Fibroblast of gingiva (primary cell): ENCODE measurements around the gene TFDP1.

Experiments
- DNase-seq: peaks from one replicate; pipeline ENCODE4 v3.0.0-alpha.2; 2011; ENCODE audit warnings: low read depth

The TFDP1 gene

DNA sequence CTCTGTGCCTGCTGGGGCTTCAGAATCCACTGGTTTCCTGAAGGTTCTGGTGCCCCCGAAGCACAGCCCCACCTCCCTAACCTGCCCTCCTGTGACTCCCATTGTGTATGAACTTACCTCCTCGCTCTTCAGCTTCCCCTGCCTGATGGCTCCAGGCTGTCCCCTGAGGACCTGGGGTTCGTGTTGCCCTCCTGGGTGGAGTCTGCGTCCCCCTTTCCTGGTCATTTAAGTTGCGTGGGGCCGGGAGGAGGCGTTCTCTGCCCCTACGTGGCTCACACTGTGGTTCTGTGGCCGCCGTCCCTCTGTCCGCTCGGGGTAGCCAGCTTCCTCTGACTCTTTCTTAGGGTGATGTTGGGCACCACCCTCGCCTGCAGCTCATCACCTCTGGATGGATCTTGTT, 13.9 kb downstream of the TFDP1 start:
- DNase-seq = no peak

DNA sequence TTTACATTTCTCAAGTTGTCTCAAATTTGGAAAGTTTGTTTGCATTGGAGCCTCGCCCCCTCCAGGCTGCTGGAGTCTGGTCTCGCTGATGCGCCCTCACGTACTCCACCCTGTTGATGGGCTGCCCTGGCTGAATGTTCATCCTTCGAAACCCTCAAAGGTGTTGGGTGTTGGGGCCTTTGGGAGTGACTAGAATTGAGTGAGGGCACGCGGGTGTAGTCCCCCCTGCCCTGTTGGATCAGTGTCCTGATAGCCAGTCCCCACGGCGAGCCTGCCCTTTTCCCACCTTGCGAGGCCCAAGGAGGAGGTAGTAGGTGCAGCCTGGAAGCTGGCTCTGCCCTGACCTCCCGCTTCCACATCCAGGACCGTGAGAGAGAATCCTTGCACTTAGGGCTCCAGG, 14.8 kb downstream of the TFDP1 start:
- no peak for DNase-seq

DNA sequence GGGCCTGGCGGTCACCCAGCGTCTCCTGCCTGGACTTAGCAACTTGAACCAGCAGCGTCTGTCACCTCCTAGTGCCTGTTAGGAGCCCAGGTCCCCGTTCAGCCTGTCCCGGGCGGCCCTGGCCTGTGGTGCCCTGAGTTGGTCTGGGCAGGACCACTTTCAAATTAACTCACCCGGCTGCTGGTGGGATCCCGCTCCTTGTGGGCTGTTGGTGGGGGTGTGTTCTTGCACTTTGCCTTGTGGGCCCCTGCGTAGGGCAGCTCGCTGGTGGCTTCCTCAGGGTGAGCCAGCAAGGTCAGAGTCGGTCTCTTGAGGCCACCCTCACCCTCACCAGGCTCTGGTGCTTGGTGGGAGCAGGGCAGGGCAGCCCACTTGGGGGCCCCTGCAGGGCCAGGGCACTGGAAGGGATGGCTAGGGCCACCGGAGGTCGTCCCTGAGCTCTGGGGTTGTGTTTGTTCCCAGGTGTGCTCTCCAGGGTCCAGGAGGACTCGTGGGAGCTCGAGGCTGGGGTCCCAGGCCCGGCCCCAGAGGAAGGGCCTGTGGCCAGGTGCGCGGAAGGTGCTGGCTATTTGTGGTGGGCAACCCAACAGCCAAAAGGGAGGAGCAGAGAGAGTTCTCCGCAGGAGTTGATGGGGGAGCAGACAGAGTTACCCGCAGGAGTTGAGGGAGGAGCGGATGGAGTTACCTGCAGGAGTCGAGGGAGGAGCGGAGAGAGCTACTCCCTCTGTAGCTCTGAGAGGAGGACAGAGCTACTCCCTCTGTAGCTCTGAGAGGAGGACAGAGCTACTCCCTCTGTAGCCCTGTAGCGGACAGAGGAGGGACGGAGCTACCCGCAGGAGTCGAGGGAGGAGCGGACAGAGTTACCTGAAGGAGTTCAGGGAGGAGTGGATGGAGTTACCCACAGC, 16.9 kb downstream of the TFDP1 start:
- no peak for DNase-seq

GRCh38 chr13:113602291-113602988, 17.9 kb downstream of the TFDP1 start:
- DNase-seq = no peak

GRCh38 chr13:113603116-113603710, 18.7 kb downstream of the TFDP1 start:
- DNase-seq = no peak

GRCh38 chr13:113604186-113604585, 19.6 kb downstream of the TFDP1 start:
- DNase-seq = no peak

DNA sequence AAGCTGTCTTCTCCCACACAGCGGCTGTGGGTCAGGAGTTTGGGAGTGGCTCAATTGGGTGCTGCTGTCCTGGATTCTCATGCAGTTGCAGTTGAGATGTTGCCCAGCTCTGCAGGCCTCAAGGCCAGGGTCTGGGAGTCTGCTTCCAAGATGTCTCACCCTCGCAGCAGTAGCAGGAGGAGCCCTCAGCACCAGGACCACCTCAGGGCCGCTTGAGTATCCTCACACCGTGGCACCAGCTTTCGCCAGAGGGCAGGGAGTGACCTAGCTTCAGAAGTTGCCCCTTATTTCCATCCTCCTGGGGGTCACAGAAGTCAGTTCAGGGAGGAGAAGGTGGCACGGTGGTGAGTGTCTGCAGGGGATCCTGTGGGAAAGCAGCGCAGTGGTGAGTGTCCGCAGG, 20.9 kb downstream of the TFDP1 start:
- DNase-seq = no peak

DNA sequence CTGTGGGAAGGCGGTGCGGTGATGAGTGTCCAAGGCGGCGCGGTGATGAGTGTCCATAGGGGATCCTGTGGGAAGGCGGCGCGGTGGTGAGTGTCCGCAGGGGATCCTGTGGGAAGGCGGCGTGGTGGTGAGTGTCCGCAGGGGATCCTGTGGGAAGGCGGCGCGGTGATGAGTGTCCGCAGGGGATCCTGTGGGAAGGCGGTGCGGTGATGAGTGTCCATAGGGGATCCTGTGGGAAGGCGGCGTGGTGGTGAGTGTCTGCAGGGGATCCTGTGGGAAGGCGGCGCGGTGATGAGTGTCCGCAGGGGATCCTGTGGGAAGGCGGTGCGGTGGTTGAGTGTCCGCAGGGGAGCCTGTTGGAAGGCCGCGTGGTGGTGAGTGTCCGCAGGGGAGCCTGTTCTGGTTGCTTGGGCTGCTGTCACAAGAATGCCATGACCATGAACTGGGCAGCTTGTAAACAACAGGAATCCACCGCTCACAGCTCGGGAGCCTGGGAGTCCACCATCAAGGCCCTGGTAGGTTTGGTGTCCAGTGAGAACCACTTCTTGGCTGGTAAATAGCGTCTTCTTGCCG, 21.4 kb downstream of the TFDP1 start:
- DNase-seq = no peak

DNA sequence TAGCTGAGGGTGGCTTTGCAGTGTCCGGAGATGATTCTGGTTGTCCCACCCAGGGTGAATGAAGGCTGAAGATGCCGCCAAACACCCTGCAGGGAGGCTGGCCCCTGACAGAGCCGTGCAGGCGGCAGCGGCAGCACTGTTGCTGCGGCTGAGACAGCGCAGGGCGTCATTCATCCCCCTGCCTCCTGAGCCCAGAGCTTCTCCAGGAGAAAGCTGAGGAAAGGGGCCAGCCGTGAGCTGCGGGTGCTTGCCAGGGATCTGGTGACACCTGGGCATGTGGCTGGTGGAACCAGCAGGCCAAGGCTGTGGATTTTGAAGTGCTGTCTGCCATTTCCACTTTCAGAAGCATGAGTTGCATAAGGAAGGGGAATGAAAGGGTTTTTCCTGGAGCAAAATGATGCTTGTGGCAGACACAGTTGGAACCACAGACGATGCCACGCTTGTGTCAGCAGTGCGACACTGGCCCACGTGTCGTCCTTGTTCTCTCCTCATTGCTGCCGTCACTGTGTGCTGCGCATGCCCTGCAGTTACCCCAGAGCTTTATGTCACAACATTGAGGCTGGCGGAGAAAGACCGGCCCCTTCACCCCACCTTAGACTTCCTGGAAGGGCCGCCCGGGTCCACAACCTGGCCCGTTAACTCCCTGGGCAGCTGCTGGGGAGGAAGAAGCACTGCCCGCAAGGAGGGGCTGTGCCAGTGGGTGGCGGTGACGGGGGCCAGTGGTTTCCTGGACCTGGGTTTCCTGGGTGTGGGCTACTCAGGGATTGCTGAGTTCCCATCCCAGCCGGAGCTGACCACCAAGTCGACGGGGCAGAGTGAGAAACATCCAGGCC, 22.7 kb downstream of the TFDP1 start:
- DNase-seq = no peak

- DNase-seq = no peak
These were observed 23.5 kb downstream of the TFDP1 start for GRCh38 chr13:113607889-113608635.

DNA sequence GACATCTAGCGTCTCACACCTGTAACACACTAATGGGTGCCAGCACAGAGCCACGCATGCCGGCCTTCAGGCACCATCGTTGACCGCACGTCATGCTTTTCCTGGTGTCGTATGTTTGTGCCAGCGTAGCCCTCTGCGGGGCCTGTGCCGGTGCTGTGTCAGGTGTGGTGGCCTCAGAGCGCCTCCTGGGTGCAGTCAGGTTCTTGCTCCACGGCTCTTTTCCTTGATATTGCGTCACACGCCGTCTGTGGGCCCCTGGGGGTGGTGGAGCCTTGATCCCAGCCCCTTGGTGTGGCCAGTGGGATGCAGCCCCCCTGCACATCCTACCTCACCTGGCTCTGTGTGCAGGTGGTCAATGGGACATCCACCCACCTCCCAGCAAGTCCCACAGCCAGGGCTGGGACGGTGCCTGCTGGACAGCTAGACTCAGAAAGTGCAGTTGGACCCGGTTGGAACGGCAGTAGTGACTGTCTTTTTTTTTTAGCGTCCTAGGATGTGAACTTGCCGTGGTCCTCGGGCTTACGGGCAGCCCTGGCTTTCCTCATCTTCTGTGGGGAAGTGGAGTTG, 24.5 kb downstream of the TFDP1 start:
- no peak for DNase-seq

DNA sequence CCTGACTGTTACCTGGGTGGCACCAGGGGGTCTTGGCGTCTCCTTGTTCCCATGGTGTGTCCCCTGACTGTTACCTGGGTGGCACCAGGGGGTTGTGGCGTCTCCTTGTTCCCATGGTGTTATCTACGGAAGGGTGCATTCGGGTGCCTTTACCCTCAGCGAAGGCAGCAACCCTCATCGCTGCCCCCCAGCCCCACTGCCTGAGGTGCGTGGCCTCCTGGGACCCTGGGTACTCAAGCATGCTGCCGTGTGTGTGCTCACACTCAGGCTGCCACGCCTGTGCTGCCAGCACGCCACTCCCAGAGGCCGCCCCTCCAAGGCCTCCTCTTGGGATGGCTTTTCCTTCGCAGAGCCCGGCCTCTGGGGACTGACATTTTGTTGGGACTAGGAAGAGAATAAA, 25.1 kb downstream of the TFDP1 start:
- DNase-seq = no peak

GRCh38 chr13:113610266-113610665, 25.7 kb downstream of the TFDP1 start:
- no peak for DNase-seq

DNA sequence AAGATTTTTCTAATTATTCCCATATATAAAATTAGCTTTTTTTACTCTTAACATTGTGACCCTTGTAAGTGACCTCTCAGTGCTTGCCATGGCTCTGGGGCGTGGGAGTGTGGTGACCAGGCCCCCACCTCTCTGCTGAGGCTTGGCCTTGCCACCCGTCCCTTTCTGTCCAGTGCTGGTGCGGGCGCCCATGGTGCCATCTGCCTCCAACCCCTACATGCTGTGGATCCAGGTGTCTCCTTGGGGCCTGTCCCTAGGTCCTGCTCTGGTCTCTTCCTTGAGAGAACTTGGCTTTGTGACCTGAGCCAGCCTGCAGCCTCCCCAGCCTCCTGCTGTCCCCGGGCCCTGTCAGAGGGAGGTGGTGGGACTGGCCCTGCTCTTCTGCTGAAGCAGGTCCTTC, 27.4 kb downstream of the TFDP1 start:
- DNase-seq = no peak

- no peak for DNase-seq
These were observed 28.1 kb downstream of the TFDP1 start for GRCh38 chr13:113612607-113613006.

DNA sequence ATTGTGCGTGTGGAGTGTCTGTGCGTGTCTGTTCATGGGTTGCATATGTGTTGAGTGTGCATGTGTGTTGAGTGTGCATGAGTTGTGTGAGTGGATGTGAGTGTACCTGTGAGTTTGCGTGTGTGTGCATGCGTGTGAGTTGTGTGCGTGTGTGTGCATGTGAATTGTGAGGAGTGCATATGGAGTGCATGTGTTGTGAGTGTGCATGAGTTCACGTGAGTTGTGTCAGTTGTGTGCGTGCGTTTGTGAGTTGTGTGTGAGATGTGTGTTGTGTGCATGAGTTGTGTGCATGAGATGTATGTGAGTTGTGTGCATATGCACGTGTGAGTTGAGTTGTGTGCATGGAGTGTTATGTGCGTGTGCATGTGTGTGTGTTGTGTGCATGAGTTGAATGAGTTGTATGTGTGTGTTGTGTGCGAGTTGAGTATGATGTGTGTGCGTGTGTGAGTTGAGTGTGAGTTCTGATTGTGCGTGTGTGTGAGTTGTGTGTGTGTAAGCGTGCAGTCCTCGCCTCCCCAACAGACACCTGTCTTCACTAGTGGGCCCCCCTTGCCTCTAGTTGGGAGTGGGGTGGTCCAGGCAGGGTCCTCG, 29.3 kb downstream of the TFDP1 start:
- no peak for DNase-seq

DNA sequence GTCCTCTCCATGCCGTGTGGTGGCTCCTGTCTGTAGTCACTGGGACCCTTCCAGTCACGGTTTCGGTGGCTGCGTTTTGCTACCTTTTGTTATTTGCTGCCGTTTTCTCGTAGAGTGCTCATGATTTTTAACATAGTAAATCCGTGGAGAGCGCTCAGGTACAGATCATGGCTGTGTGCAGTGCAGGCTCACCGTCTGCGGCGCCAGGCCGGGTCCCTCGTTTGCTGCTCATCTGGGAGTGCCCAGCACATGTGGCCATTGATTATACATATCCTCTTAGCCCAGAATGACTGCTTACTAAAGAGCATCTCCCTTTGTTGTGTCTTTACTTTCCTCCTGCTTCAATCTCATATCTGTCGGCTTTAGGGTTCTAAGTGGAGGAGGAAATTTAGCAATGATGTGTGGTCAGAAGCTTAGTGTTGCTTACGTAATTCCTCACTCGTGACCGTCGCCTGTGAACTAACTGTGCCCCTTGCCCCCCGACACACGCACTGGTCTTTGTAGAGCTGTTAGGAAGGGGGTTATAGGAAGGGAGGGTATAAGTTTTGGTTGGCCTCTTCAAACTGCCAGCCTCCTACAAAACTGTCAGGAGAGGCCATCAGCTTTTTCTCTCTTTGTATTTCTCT, 31.8 kb downstream of the TFDP1 start:
- no peak for DNase-seq

- no peak for DNase-seq
These were observed 32.6 kb downstream of the TFDP1 start for GRCh38 chr13:113616991-113617749.

DNA sequence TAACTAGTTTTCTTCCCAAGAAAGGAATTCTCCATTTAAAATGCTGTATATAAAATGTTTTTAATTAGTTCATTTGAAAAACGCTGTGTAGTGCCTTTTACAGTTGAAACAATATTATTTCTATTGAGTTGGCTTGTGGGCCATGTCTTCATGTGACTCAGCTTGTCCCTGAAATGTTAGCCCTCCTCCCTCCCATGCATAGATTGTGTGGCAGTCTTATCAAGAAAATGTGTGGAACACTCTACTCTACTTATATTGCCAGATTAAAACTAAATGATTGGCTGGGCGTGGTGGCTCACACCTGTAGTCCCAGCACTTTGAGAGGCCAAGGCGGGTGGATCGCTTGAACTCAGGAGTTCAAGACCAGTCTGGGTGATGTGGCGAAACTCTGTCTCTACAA, 33.4 kb downstream of the TFDP1 start:
- DNase-seq = no peak
